ENCODE results near the gene CES5A. TPM values are rescaled to one million over a fixed set of nuclear protein-coding genes. Genes with fewer than 3 reads are reported as not detected.
"Not testable (repeated sequence)": the region's sequence is repeated elsewhere in the genome, so short reads cannot be mapped to it uniquely, and the experiment has no call there.

Gene CES5A, protein sequence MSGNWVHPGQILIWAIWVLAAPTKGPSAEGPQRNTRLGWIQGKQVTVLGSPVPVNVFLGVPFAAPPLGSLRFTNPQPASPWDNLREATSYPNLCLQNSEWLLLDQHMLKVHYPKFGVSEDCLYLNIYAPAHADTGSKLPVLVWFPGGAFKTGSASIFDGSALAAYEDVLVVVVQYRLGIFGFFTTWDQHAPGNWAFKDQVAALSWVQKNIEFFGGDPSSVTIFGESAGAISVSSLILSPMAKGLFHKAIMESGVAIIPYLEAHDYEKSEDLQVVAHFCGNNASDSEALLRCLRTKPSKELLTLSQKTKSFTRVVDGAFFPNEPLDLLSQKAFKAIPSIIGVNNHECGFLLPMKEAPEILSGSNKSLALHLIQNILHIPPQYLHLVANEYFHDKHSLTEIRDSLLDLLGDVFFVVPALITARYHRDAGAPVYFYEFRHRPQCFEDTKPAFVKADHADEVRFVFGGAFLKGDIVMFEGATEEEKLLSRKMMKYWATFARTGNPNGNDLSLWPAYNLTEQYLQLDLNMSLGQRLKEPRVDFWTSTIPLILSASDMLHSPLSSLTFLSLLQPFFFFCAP
- total RNA-seq, result not detected
- not detected for polyA plus RNA-seq
- total RNA-seq, result 0 to 0.17 (median 0) reads per million in 6 experiments

GRCh38 chr16:55875273-55875672 lies at the start of gene CES5A:
Gene CES5A (minus strand): TSS chr16:55875373. CDS start chr16:55875221, 152 bp downstream.
- POLR2A ChIA-PET, result no interaction called here
- Mint-ChIP-seq H3K4me3 (no peak within 1 kb of the TSS), H3K27me3 (peaks cover 4 to 19% (median 5%) of the 10 kb centered on the region in 5 donors), H3K4me1 (no peaks in the 10 kb centered on the region), H3K9me3 (peaks cover 0 to 13% (median 0%) of the 10 kb centered on the region in 9 donors), H3K27ac (no peak within 1 kb of the TSS), H3K36me3 (no peaks in the 10 kb centered on the region)
- ATAC-seq (no peak), DNase-seq (no peak)

- Mint-ChIP-seq H3K27me3 (peaks cover 5 to 40% (median 34%) of the 10 kb centered on the region in 5 donors), H3K4me3 (no peak overlapping the region), H3K4me1 (no peaks in the 10 kb centered on the region), H3K9me3 (peaks cover 0 to 17% (median 5%) of the 10 kb centered on the region in 9 donors), H3K36me3 (peaks cover 0 to 4% (median 2%) of the 10 kb centered on the region in 3 donors), H3K27ac (no peak overlapping the region)
- no peak for ATAC-seq
- no peak for DNase-seq
- POLR2A ChIA-PET, result no interaction called here
Observed at GRCh38 chr16:55922662-55923061, 47.5 kb upstream of the CES5A start.

GRCh38 chr16:55917373-55918160 lies 42.4 kb upstream of the CES5A start:
- no peaks in the 10 kb centered on the region for H3K4me1 Mint-ChIP-seq
- ATAC-seq, result no peak
- H3K27ac Mint-ChIP-seq, result no peak overlapping the region
- POLR2A ChIA-PET, result no interaction called here
- H3K9me3 Mint-ChIP-seq, result peaks cover 0 to 17% (median 5%) of the 10 kb centered on the region in 9 donors
- H3K4me3 Mint-ChIP-seq, result no peak overlapping the region
- peaks cover 10 to 57% (median 33%) of the 10 kb centered on the region in 5 donors for H3K27me3 Mint-ChIP-seq
- H3K36me3 Mint-ChIP-seq, result peaks cover 0 to 4% (median 2%) of the 10 kb centered on the region in 3 donors
- no peak for DNase-seq

DNA sequence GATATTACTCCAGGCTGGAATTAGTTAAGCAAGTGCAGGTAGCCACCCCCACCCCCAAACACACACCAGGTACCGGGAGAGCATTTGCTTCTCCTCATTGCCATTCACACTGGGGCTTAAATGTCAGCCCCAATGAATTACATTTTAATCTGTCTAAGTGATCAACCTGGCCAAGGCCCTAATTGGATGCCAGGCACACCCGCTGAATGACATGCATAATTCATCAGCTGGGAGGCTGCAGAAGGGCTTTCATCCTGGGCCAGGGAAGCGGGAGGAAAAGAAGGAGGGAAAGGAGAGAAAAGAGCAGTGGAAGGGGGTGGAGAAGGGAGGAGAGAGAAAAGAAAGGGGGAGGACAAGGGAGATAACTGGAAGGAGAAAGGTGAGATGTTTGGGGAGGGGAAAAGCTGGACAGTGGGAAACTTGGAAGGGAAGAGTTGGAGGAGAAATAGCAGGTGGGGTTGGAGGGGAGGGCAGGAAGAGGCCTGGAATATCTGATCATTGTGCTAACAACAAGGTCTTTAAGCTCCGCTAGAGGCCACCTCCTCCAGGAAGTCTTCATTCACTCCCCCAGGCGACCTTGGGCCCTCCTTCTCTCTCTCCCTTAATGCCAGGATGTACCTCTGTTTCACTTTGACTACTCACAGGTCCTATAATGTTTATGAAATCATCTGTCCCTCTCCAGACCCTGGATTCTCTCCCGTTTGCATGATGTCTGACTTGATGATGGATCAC lies 40.1 kb upstream of the CES5A start:
- Mint-ChIP-seq H3K27ac (no peak overlapping the region), H3K4me3 (no peak overlapping the region), H3K36me3 (peaks cover 0 to 4% (median 2%) of the 10 kb centered on the region in 3 donors), H3K27me3 (peaks cover 12 to 58% (median 40%) of the 10 kb centered on the region in 5 donors), H3K9me3 (peaks cover 0 to 12% (median 5%) of the 10 kb centered on the region in 9 donors), H3K4me1 (no peaks in the 10 kb centered on the region)
- DNase-seq (no peak), ATAC-seq (no peak)
- POLR2A ChIA-PET, result no interaction called here

GRCh38 chr16:55914383-55914782 lies 39.2 kb upstream of the CES5A start:
- DNase-seq (no peak), ATAC-seq (no peak)
- POLR2A ChIA-PET, result no interaction called here
- Mint-ChIP-seq H3K9me3 (peaks cover 0 to 11% (median 6%) of the 10 kb centered on the region in 9 donors), H3K36me3 (no peaks in the 10 kb centered on the region), H3K27me3 (peaks cover 10 to 51% (median 38%) of the 10 kb centered on the region in 5 donors), H3K4me3 (no peak overlapping the region), H3K4me1 (no peaks in the 10 kb centered on the region), H3K27ac (no peak overlapping the region)

GRCh38 chr16:55913716-55914115 lies 38.5 kb upstream of the CES5A start:
- ATAC-seq, result no peak
- H3K27ac Mint-ChIP-seq, result no peak overlapping the region
- H3K4me3 Mint-ChIP-seq, result no peak overlapping the region
- no peaks in the 10 kb centered on the region for H3K4me1 Mint-ChIP-seq
- POLR2A ChIA-PET, result no interaction called here
- H3K27me3 Mint-ChIP-seq, result peaks cover 10 to 49% (median 32%) of the 10 kb centered on the region in 5 donors
- H3K36me3 Mint-ChIP-seq, result no peaks in the 10 kb centered on the region
- no peak for DNase-seq
- peaks cover 0 to 11% (median 4%) of the 10 kb centered on the region in 9 donors for H3K9me3 Mint-ChIP-seq

DNA sequence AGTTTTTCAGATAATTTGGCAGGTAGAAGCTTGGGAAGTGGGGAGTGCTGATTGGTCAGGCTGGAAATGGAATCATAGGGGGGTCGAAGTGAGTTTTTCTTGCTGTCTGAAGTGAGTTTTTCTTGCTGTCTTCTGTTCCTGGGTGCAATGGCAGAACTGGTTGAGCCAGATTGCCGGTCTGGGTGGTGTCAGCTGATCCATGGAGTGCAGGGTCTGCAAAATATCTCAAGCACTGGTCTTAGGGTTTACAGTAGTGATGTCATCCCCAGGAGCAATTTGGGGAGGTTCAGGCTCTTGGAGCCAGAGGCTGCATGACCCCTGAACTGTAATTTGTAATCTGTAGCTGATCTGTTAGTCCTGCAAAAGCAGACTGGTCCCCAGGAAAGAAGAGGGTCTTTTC lies 37.9 kb upstream of the CES5A start:
- H3K4me3 Mint-ChIP-seq, H3K4me1 Mint-ChIP-seq, POLR2A ChIA-PET, DNase-seq, H3K27ac Mint-ChIP-seq, H3K36me3 Mint-ChIP-seq, ATAC-seq: not testable (repeated sequence)
- Mint-ChIP-seq H3K27me3 (peaks cover 10 to 49% (median 26%) of the 10 kb centered on the region in 5 donors), H3K9me3 (peaks cover 0 to 11% (median 4%) of the 10 kb centered on the region in 9 donors)

DNA sequence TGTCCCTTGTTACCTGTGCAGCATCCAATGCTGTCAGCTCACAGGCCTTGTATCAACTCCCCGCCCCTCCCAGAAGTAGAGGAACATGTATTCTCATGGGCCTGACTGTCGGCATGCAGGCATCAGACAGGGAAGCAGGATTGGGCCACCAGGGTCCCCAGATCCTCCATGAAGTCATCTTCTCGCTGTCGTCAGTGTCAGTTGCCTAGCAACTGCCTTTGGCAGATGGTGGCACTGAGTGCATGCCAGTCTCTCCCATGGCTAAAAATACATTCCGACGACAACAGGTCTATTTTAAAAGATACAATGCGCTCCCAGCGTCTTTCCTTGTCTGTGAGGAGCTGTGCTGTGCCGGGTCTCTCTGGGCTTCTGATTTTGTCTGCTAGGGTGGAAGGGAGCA lies 36.8 kb upstream of the CES5A start:
- Mint-ChIP-seq H3K4me1 (no peaks in the 10 kb centered on the region), H3K27ac (no peak overlapping the region), H3K9me3 (peaks cover 0 to 11% (median 4%) of the 10 kb centered on the region in 9 donors), H3K4me3 (no peak overlapping the region), H3K36me3 (no peaks in the 10 kb centered on the region), H3K27me3 (peaks cover 10 to 55% (median 21%) of the 10 kb centered on the region in 5 donors)
- POLR2A ChIA-PET, result no interaction called here
- ATAC-seq, result no peak
- no peak for DNase-seq

- Mint-ChIP-seq H3K4me1 (no peaks in the 10 kb centered on the region), H3K4me3 (no peak overlapping the region), H3K27me3 (peaks cover 6 to 52% (median 17%) of the 10 kb centered on the region in 5 donors), H3K9me3 (peaks cover 0 to 11% (median 3%) of the 10 kb centered on the region in 9 donors), H3K27ac (no peak overlapping the region), H3K36me3 (no peaks in the 10 kb centered on the region)
- no peak for ATAC-seq
- DNase-seq, result no peak
- POLR2A ChIA-PET, result no interaction called here
Observed at GRCh38 chr16:55911616-55912015, 36.4 kb upstream of the CES5A start.

DNA sequence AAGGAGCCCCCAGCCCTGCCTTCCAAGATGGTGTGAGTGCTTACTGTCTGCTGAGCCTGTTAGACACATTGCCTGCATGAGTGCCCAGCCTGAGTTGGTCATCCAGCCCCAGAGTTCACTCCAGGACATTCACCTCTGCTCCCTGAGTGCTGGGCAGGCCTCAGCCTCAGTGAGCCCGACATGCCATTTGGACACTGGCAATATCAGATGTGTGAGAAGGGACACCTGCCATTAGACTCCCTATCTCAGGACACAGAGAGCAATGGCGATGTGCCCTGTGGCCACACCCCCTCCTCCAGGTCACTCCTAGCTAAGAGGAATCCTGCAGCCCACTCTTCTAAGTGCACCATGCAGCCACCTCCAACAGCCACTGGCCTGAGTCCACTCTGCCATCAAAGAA lies 34.7 kb upstream of the CES5A start:
- DNase-seq (no peak), ATAC-seq (no peak)
- peaks cover 5 to 45% (median 15%) of the 10 kb centered on the region in 5 donors for H3K27me3 Mint-ChIP-seq
- POLR2A ChIA-PET, result no interaction called here
- peaks cover 0 to under 1% (median 0%) of the 10 kb centered on the region in 3 donors for H3K36me3 Mint-ChIP-seq
- no peak overlapping the region for H3K4me3 Mint-ChIP-seq
- peaks cover 0 to 11% (median 6%) of the 10 kb centered on the region in 9 donors for H3K9me3 Mint-ChIP-seq
- H3K4me1 Mint-ChIP-seq, result no peaks in the 10 kb centered on the region
- H3K27ac Mint-ChIP-seq, result no peak overlapping the region

- POLR2A ChIA-PET, result no interaction called here
- DNase-seq (no peak), ATAC-seq (no peak)
- H3K4me1 Mint-ChIP-seq, result no peaks in the 10 kb centered on the region
- peaks cover 5 to 42% (median 21%) of the 10 kb centered on the region in 5 donors for H3K27me3 Mint-ChIP-seq
- no peak overlapping the region for H3K27ac Mint-ChIP-seq
- H3K9me3 Mint-ChIP-seq, result peaks cover 3 to 20% (median 15%) of the 10 kb centered on the region in 9 donors
- H3K4me3 Mint-ChIP-seq, result no peak overlapping the region
- H3K36me3 Mint-ChIP-seq, result peaks cover 0 to 12% (median 0%) of the 10 kb centered on the region in 3 donors
Observed at GRCh38 chr16:55908641-55909040, 33.5 kb upstream of the CES5A start.

DNA sequence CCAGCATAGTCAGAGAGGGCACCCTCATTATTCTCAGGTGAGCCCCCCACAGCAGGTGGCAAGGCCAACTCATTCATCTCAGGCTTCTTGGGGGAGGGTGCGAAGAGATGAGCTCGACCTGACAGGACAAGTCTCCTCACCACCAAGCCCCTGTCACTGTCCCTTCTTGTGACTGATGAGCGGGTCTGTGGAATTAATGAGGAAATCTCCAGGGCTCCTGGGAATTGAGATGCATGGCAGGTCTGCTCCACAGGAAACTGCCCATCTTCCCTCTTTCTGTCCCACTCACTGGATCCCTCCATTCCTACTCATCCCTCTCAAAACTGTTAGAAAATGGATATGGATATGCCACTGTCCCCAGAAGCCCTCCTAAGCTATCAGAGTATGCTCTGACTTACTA lies 32.5 kb upstream of the CES5A start:
- DNase-seq (no peak), ATAC-seq (no peak)
- H3K36me3 Mint-ChIP-seq, result peaks cover 0 to 21% (median 0%) of the 10 kb centered on the region in 3 donors
- peaks cover 4 to 30% (median 17%) of the 10 kb centered on the region in 9 donors for H3K9me3 Mint-ChIP-seq
- POLR2A ChIA-PET, result no interaction called here
- H3K4me1 Mint-ChIP-seq, result no peaks in the 10 kb centered on the region
- H3K27me3 Mint-ChIP-seq, result peaks cover 7 to 46% (median 22%) of the 10 kb centered on the region in 5 donors
- no peak overlapping the region for H3K4me3 Mint-ChIP-seq
- no peak overlapping the region for H3K27ac Mint-ChIP-seq

Data from naive thymus-derived CD8-positive, alpha-beta T cell (primary cell).